Calu3 (cell line): ENCODE data around the gene NKD1. TPM values are rescaled to one million over a fixed set of nuclear protein-coding genes. Genes with fewer than 3 reads are reported as not detected.

ENCODE experiments used
- BruUV-seq: library from RNA; stranded (reverse); fragments of 400-500 nt; replicated peaks from 2 replicates; lab custom pipeline; 2021; lab: Mats Ljungman, UMichigan
- CTCF ChIA-PET: fragments of 300-600 bp; sonication (Branson Sonifier 250); formaldehyde crosslinking; loops from one replicate; lab custom pipeline; 2022; ENCODE audit warnings: antibody characterized with exemption; lab: Charles Lee
- DNase-seq: peaks from one replicate; pipeline ENCODE4 v3.0.0; 2022
- H3K27ac Mint-ChIP-seq: one replicate; pipeline ENCODE4 v1.8.0; 2022; ENCODE audit warnings: mixed read lengths; ENCODE audit not compliant: unreplicated experiment
- H3K27me3 Mint-ChIP-seq: one replicate; pipeline ENCODE4 v1.8.0; 2022; ENCODE audit warnings: mixed read lengths; ENCODE audit not compliant: unreplicated experiment
- H3K36me3 Mint-ChIP-seq: one replicate; pipeline ENCODE4 v1.8.0; 2022; ENCODE audit warnings: mild to moderate bottlenecking, moderate library complexity, mixed read lengths; ENCODE audit not compliant: insufficient read depth, unreplicated experiment
- H3K4me1 Mint-ChIP-seq: one replicate; pipeline ENCODE4 v1.8.0; 2022; ENCODE audit warnings: mild to moderate bottlenecking, low read depth, mixed read lengths; ENCODE audit not compliant: unreplicated experiment
- H3K4me3 Mint-ChIP-seq: one replicate; pipeline ENCODE4 v1.8.0; 2022; ENCODE audit warnings: mild to moderate bottlenecking, low read depth, moderate library complexity, mixed read lengths; ENCODE audit not compliant: unreplicated experiment
- H3K9me3 Mint-ChIP-seq: one replicate; pipeline ENCODE4 v1.8.0; 2022; ENCODE audit warnings: low read depth, mixed read lengths; ENCODE audit not compliant: unreplicated experiment
- CTCF ChIP-seq: fragments of 200-600 bp; IDR thresholded peaks from one replicate; pipeline ENCODE4 v1.8.0; 2022; ENCODE audit warnings: antibody characterized with exemption; ENCODE audit not compliant: unreplicated experiment
- intact Hi-C: fragments of 100-400 bp; cut with micrococcal nuclease; formaldehyde crosslinking; loops from one replicate; pipeline ENCODE4 v1.10.0; 2022; ENCODE audit not compliant: unreplicated experiment
- total RNA-seq: library from RNA; stranded (reverse); gene quantifications from 2 replicates; pipeline ENCODE4 v1.2.3, GENCODE V29; 2022

Gene NKD1
- total RNA-seq, 1 experiment from 2014 or later = 0.31 TPM

GRCh38 chr16:50505115-50505514 is 43.1 kb upstream of the NKD1 start:
- Mint-ChIP-seq H3K9me3 (no peaks in the 10 kb centered on the region), H3K36me3 (no peaks in the 10 kb centered on the region), H3K27ac (no peak overlapping the region), H3K4me1 (peaks cover 8% of the 10 kb centered on the region), H3K4me3 (no peak overlapping the region), H3K27me3 (peaks cover 68% of the 10 kb centered on the region)
- no TSS peak for BruUV-seq
- TF ChIP-seq CTCF = no peak
- intact Hi-C loops = no loop called here
- no peak for DNase-seq
- CTCF ChIA-PET = interaction anchor here (0.5 to 1.7 kb wide), 2 partner anchors 17 to 23 kb away, joined by 3 read pairs; no protein-coding TSS in a partner anchor

GRCh38 chr16:50505714-50506542 is 42.3 kb upstream of the NKD1 start:
- no peaks in the 10 kb centered on the region for H3K9me3 Mint-ChIP-seq
- H3K36me3 Mint-ChIP-seq = no peaks in the 10 kb centered on the region
- H3K27me3 Mint-ChIP-seq = peaks cover 73% of the 10 kb centered on the region
- no TSS peak for BruUV-seq
- peaks cover 8% of the 10 kb centered on the region for H3K4me1 Mint-ChIP-seq
- H3K4me3 Mint-ChIP-seq = no peak overlapping the region
- DNase-seq = no peak
- intact Hi-C loops = no loop called here
- no peak overlapping the region for H3K27ac Mint-ChIP-seq
- CTCF ChIA-PET = no interaction called here
- TF ChIP-seq CTCF = no peak

- H3K4me3 Mint-ChIP-seq = no peak overlapping the region
- CTCF ChIA-PET = no interaction called here
- no peak overlapping the region for H3K27ac Mint-ChIP-seq
- peaks cover 8% of the 10 kb centered on the region for H3K4me1 Mint-ChIP-seq
- H3K9me3 Mint-ChIP-seq = no peaks in the 10 kb centered on the region
- no peak for TF ChIP-seq CTCF
- no peak for DNase-seq
- no peaks in the 10 kb centered on the region for H3K36me3 Mint-ChIP-seq
- intact Hi-C loops = no loop called here
- H3K27me3 Mint-ChIP-seq = peaks cover 73% of the 10 kb centered on the region
- no TSS peak for BruUV-seq
Measured at GRCh38 chr16:50506543-50506937, 41.7 kb upstream of the NKD1 start.

- Mint-ChIP-seq H3K27me3 (peaks cover 73% of the 10 kb centered on the region), H3K4me3 (no peak overlapping the region), H3K27ac (no peak overlapping the region), H3K36me3 (no peaks in the 10 kb centered on the region), H3K9me3 (no peaks in the 10 kb centered on the region), H3K4me1 (peaks cover 8% of the 10 kb centered on the region)
- no TSS peak for BruUV-seq
- DNase-seq = no peak
- CTCF ChIA-PET = no interaction called here
- intact Hi-C loops = no loop called here
- no peak for TF ChIP-seq CTCF
Measured at GRCh38 chr16:50507397-50507796, 40.8 kb upstream of the NKD1 start.
